ENCODE data around the gene GNAZ.

- TF ChIP-seq RAD21 (IDR thresholded peaks at IDR 0.05) (no peak), JUND (IDR thresholded peaks at IDR 0.05) (no peak), CTCF (IDR thresholded peaks at IDR 0.05; ENCODE audit: low read depth, low read length, missing input control) (no peak), ZBTB33 (IDR thresholded peaks at IDR 0.05) (no peak), GABPA (IDR thresholded peaks at IDR 0.05 in 1 of 2, conservative IDR thresholded peaks at IDR 0.05 in 1 of 2) (no peak), FOXA1 (IDR thresholded peaks at IDR 0.05) (no peak), TAF1 (conservative IDR thresholded peaks at IDR 0.05) (no peak), SP1 (IDR thresholded peaks at IDR 0.05) (no peak), YY1 (IDR thresholded peaks at IDR 0.05) (no peak), NR2F2 (IDR thresholded peaks at IDR 0.05) (no peak)
- TF ChIP-seq, protein P1, sequence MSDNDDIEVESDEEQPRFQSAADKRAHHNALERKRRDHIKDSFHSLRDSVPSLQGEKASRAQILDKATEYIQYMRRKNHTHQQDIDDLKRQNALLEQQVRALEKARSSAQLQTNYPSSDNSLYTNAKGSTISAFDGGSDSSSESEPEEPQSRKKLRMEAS (IDR thresholded peaks at IDR 0.05): no peak
- TF ChIP-seq, protein P2, sequence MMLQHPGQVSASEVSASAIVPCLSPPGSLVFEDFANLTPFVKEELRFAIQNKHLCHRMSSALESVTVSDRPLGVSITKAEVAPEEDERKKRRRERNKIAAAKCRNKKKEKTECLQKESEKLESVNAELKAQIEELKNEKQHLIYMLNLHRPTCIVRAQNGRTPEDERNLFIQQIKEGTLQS (IDR thresholded peaks at IDR 0.05): no peak
Measured at GRCh38 chr22:23122216-23122957, 52.1 kb downstream of the GNAZ start.
